ENCODE results near the gene IL1RAP. TPM values are rescaled to one million over a fixed set of nuclear protein-coding genes. Genes with fewer than 3 reads are reported as not detected.

IL1RAP gene
- total RNA-seq, 2 experiments from 2014 or later: 2.1 to 5.6 TPM

- H4K20me1 ChIP-seq (ENCODE audit: insufficient read depth, low read length): no peaks in the 10 kb centered on the region
- H3K36me3 ChIP-seq (ENCODE audit: insufficient read depth, low read length): no peaks in the 10 kb centered on the region
- no peak overlapping the region for H3K4me3 ChIP-seq (ENCODE audit: low read depth, low read length, poor library complexity, severe bottlenecking)
- H3K9me3 ChIP-seq (ENCODE audit: low read length): no peaks in the 10 kb centered on the region
- TF ChIP-seq CTCF (conservative IDR thresholded peaks at IDR 0.05; ENCODE audit: low read length) (peak; percentile 38; the same call in 1 of the 2 replicates), EZH2phosphoT487 (IDR thresholded peaks at IDR 0.05; ENCODE audit: borderline replicate concordance, low read depth, low read length) (no peak)
- no peaks in the 10 kb centered on the region for H3K79me2 ChIP-seq (ENCODE audit: insufficient read depth, low read depth, low read length)
- no peak overlapping the region for H3K27ac ChIP-seq (ENCODE audit: low read depth, low read length, poor library complexity, severe bottlenecking)
- no TSS peak for BruUV-seq (replicated peaks)
- H3K9me2 ChIP-seq (ENCODE audit: insufficient read depth, low read length): no peaks in the 10 kb centered on the region
- no peaks in the 10 kb centered on the region for H3K4me1 ChIP-seq (ENCODE audit: insufficient read depth, low read length, poor library complexity, severe bottlenecking)
- POLR2A ChIA-PET: interaction anchor here (0.6 to 2.3 kb wide), 10 partner anchors 9 to 365 kb away, joined by 3 to 7 read pairs (median 4); no protein-coding TSS in a partner anchor
- H2AFZ ChIP-seq (ENCODE audit: low read length): no peak overlapping the region
- no peak for DNase-seq (ENCODE audit: low spot score)
- intact Hi-C loops (cut with micrococcal nuclease; ENCODE audit: unreplicated experiment): loop anchor here (5.0 kb wide), 1 partner anchor 735 kb away; no protein-coding TSS in a partner anchor
- CTCF ChIA-PET (ENCODE audit: unreplicated experiment): no interaction called here
- H3K4me2 ChIP-seq (ENCODE audit: low read length): no peak overlapping the region
Measured at GRCh38 chr3:190697502-190697830, 183.6 kb downstream of the IL1RAP start.

DNA sequence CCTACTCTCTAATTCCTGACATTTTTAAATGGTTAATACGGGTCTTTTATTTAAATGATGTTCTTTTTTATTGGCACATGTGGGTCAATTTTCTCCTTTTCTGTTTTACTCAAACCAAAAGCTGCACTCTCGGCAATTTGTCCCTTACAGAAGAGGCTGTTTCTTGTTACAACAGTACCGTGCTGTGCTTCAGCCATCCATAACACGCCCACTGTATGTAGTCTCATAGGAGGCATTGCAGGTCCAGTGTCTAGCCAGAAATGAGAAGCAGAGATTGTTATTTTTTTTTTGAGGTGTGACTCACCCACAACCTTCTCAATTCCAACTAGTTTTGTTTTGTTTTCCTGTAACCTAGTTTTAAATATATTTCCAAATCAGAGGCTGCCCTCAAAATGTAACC is 184.0 kb downstream of the IL1RAP start:
- Histone ChIP-seq H4K20me1 (ENCODE audit: insufficient read depth, low read length) (no peaks in the 10 kb centered on the region), H2AFZ (ENCODE audit: low read length) (no peak overlapping the region), H3K4me1 (ENCODE audit: insufficient read depth, low read length, poor library complexity, severe bottlenecking) (no peaks in the 10 kb centered on the region), H3K4me3 (ENCODE audit: low read depth, low read length, poor library complexity, severe bottlenecking) (no peak overlapping the region), H3K27ac (ENCODE audit: low read depth, low read length, poor library complexity, severe bottlenecking) (no peak overlapping the region), H3K4me2 (ENCODE audit: low read length) (no peak overlapping the region), H3K9me3 (ENCODE audit: low read length) (no peaks in the 10 kb centered on the region), H3K9me2 (ENCODE audit: insufficient read depth, low read length) (no peaks in the 10 kb centered on the region), H3K79me2 (ENCODE audit: insufficient read depth, low read depth, low read length) (no peaks in the 10 kb centered on the region), H3K36me3 (ENCODE audit: insufficient read depth, low read length) (no peaks in the 10 kb centered on the region)
- no peak for DNase-seq (ENCODE audit: low spot score)
- no TSS peak for BruUV-seq (replicated peaks)
- POLR2A ChIA-PET: interaction anchor here (0.8 to 2.3 kb wide), 3 partner anchors 8 to 365 kb away, joined by 4 to 7 read pairs (median 4); no protein-coding TSS in a partner anchor
- no peak for TF ChIP-seq CTCF (conservative IDR thresholded peaks at IDR 0.05; ENCODE audit: low read length)
- no peak for TF ChIP-seq EZH2phosphoT487 (IDR thresholded peaks at IDR 0.05; ENCODE audit: borderline replicate concordance, low read depth, low read length)
- CTCF ChIA-PET (ENCODE audit: unreplicated experiment): interaction anchor here (1.7 kb wide), 1 partner anchor 23 kb away, joined by 6 read pairs; no protein-coding TSS in a partner anchor
- intact Hi-C loops (cut with micrococcal nuclease; ENCODE audit: unreplicated experiment): loop anchor here (5.0 kb wide), 1 partner anchor 736 kb away; no protein-coding TSS in a partner anchor

DNA sequence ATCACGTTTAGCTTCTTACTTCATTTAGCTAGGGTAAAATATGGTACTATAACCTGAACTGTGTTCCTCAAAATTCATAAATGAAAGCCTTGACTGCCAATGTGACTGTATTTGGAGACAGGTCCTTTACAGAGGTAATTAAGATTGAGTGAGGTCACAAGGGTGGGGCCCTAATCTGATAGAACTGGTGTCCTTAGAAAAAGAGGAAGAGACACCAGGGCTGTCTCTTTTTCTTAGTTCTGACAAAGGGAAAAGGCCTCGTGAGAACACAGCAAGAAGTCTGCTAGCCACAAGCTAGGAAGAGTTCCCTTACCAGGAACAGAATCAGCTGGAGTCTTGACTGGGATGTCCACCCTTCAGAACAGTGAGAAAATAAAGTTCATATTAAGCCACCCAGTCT is 185.9 kb downstream of the IL1RAP start:
- no peak for DNase-seq (ENCODE audit: low spot score)
- Histone ChIP-seq H3K4me1 (ENCODE audit: insufficient read depth, low read length, poor library complexity, severe bottlenecking) (no peaks in the 10 kb centered on the region), H3K79me2 (ENCODE audit: insufficient read depth, low read depth, low read length) (no peaks in the 10 kb centered on the region), H3K27ac (ENCODE audit: low read depth, low read length, poor library complexity, severe bottlenecking) (no peak overlapping the region), H4K20me1 (ENCODE audit: insufficient read depth, low read length) (no peaks in the 10 kb centered on the region), H3K9me2 (ENCODE audit: insufficient read depth, low read length) (no peaks in the 10 kb centered on the region), H2AFZ (ENCODE audit: low read length) (no peak overlapping the region), H3K4me3 (ENCODE audit: low read depth, low read length, poor library complexity, severe bottlenecking) (no peak overlapping the region), H3K9me3 (ENCODE audit: low read length) (no peaks in the 10 kb centered on the region), H3K4me2 (ENCODE audit: low read length) (no peak overlapping the region), H3K36me3 (ENCODE audit: insufficient read depth, low read length) (no peaks in the 10 kb centered on the region)
- ChIA-PET CTCF (ENCODE audit: unreplicated experiment) (interaction anchor here (1.7 kb wide), 1 partner anchor 21 kb away, joined by 6 read pairs; no protein-coding TSS in a partner anchor), POLR2A (interaction anchor here (0.9 kb wide), 1 partner anchor 1170 kb away, joined by 3 read pairs; no protein-coding TSS in a partner anchor)
- no peak for TF ChIP-seq EZH2phosphoT487 (IDR thresholded peaks at IDR 0.05; ENCODE audit: borderline replicate concordance, low read depth, low read length)
- TF ChIP-seq CTCF (conservative IDR thresholded peaks at IDR 0.05; ENCODE audit: low read length): no peak
- intact Hi-C loops (cut with micrococcal nuclease; ENCODE audit: unreplicated experiment): loop anchor here (5.0 kb wide), 1 partner anchor 737 kb away; no protein-coding TSS in a partner anchor
- BruUV-seq (replicated peaks): no TSS peak
